Measurements from ENCODE around the gene MMP24OS.

- TF ChIP-seq ZNF384 (IDR thresholded peaks at IDR 0.05): no peak
- no peak for TF ChIP-seq SP1 (IDR thresholded peaks at IDR 0.05)
Measured at GRCh38 chr20:35295674-35296073, 17.8 kb upstream of the MMP24OS start.

All from HEK293T (cell line).